ENCODE results near the gene KYNU.

DNA sequence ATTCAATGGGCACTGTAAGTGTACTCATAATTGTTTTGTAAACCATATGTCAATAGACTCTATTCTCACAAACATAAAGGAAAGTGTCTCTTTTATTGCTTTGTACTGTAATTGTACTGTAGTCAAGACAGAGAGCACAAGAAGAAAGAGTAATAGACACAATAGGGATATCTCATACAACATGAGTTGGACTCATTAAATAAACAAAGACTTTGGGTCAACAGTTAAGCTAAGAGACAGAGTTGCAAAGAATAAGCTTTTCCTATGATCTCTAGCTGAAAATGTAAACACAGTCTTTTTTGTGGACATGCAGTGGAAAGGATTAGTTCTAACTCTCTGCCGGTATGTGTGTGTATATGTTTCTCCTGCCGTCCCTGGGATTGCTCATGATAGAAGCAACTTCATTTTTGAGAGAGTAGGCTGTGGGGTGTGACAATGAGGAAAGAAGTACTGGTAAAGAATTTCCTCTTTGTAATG is 13.9 kb upstream of the KYNU start:
- no peak for TF ChIP-seq SLC30A9 (CRISPR knock-in tag; IDR thresholded peaks at IDR 0.05)
- no peak for TF ChIP-seq POLR2A (conservative IDR thresholded peaks at IDR 0.05)
- no peak for TF ChIP-seq EP300 (IDR thresholded peaks at IDR 0.05; ENCODE audit: low read length)
- TF ChIP-seq, protein P1, sequence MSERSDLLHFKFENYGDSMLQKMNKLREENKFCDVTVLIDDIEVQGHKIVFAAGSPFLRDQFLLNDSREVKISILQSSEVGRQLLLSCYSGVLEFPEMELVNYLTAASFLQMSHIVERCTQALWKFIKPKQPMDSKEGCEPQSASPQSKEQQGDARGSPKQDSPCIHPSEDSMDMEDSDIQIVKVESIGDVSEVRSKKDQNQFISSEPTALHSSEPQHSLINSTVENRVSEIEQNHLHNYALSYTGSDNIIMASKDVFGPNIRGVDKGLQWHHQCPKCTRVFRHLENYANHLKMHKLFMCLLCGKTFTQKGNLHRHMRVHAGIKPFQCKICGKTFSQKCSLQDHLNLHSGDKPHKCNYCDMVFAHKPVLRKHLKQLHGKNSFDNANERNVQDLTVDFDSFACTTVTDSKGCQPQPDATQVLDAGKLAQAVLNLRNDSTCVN (CRISPR knock-in tag; IDR thresholded peaks at IDR 0.05): no peak
- TF ChIP-seq JUN (IDR thresholded peaks at IDR 0.05; ENCODE audit: borderline replicate concordance, low read depth, low read length): no peak
- TF ChIP-seq JUN (CRISPR knock-in tag; IDR thresholded peaks at IDR 0.05; ENCODE audit: borderline replicate concordance): no peak
- no peak for TF ChIP-seq JUNB (CRISPR knock-in tag; conservative IDR thresholded peaks at IDR 0.05)
- TF ChIP-seq ZBTB12 (CRISPR knock-in tag; IDR thresholded peaks at IDR 0.05): no peak
- TF ChIP-seq FUS (optimal IDR thresholded peaks at IDR 0.05; ENCODE audit: low read depth, low read length): no peak
- no peak for TF ChIP-seq GMEB1 (CRISPR knock-in tag; IDR thresholded peaks at IDR 0.05)
- TF ChIP-seq NFRKB (IDR thresholded peaks at IDR 0.05; ENCODE audit: low read depth): no peak
- no peak for TF ChIP-seq SIN3A (IDR thresholded peaks at IDR 0.05; ENCODE audit: borderline replicate concordance in 2 of 2, control insufficient read depth in 1 of 2, low read depth in 2 of 2, low read length in 2 of 2)
- no peak for TF ChIP-seq MEF2A (IDR thresholded peaks at IDR 0.05; ENCODE audit: control insufficient read depth, low read depth, low read length)
- TF ChIP-seq KDM1A (IDR thresholded peaks at IDR 0.05): no peak
- no peak for TF ChIP-seq SMARCA5 (IDR thresholded peaks at IDR 0.05)

All from K562 (cell line).